Lower lobe of right lung (tissue), 2 donors: ENCODE measurements around the gene TRPM2. TPM values are rescaled to one million over a fixed set of nuclear protein-coding genes. Genes with fewer than 3 reads are reported as not detected.
A peak's percentile ranks its signal among the peaks of the same experiment; 100 is the strongest.

Experiments used
- ATAC-seq, 2 donors: fragments of 200-7000 bp; cut with Tn5 transposase; one replicate each; pipeline ENCODE4 v1.9.1; 2020 to 2022; ENCODE audit warnings: mild to moderate bottlenecking in 2 of 2, moderate library complexity in 2 of 2
- DNase-seq: peaks from one replicate; pipeline ENCODE4 v3.0.0-alpha.2; 2020
- H3K27ac ChIP-seq: fragments of 200-600 bp; one replicate; pipeline ENCODE4 v1.8.0; 2022
- H3K27me3 ChIP-seq: fragments of 200-600 bp; one replicate; pipeline ENCODE4 v1.8.0; 2022; ENCODE audit warnings: low read depth
- H3K36me3 ChIP-seq: fragments of 200-600 bp; one replicate; pipeline ENCODE4 v1.8.0; 2022; ENCODE audit warnings: mild to moderate bottlenecking
- H3K4me1 ChIP-seq: fragments of 200-600 bp; one replicate; pipeline ENCODE4 v1.8.0; 2022
- H3K4me3 ChIP-seq: fragments of 200-600 bp; one replicate; pipeline ENCODE4 v1.8.0; 2022; ENCODE audit warnings: mild to moderate bottlenecking
- H3K9me3 ChIP-seq: fragments of 200-600 bp; one replicate; pipeline ENCODE4 v1.8.0; 2022
- intact Hi-C: fragments of 100-400 bp; cut with DNase I; formaldehyde crosslinking; loops from one replicate; pipeline ENCODE4 v1.11.0; 2022
- total RNA-seq: library from RNA; stranded (reverse); fragmentation: NEBNext Ultra II Directional; extraction: Animal tissue kit (Norgen Biotek cat#: 25700); gene quantifications from one replicate; pipeline ENCODE4 v1.2.1, GENCODE V29; 2021
- TF ChIP-seq, protein P1 (sequence below): fragments of 200-600 bp; IDR thresholded peaks from one replicate; pipeline ENCODE4 v1.8.0; 2022; ENCODE audit warnings: antibody characterized with exemption, mild to moderate bottlenecking
- donor health status: DM: no; HTN: yes; CAD: no; lungs with severe emphysema.

The TRPM2 gene
- total RNA-seq, 1 donor from 2014 or later = 17.9 TPM

DNA sequence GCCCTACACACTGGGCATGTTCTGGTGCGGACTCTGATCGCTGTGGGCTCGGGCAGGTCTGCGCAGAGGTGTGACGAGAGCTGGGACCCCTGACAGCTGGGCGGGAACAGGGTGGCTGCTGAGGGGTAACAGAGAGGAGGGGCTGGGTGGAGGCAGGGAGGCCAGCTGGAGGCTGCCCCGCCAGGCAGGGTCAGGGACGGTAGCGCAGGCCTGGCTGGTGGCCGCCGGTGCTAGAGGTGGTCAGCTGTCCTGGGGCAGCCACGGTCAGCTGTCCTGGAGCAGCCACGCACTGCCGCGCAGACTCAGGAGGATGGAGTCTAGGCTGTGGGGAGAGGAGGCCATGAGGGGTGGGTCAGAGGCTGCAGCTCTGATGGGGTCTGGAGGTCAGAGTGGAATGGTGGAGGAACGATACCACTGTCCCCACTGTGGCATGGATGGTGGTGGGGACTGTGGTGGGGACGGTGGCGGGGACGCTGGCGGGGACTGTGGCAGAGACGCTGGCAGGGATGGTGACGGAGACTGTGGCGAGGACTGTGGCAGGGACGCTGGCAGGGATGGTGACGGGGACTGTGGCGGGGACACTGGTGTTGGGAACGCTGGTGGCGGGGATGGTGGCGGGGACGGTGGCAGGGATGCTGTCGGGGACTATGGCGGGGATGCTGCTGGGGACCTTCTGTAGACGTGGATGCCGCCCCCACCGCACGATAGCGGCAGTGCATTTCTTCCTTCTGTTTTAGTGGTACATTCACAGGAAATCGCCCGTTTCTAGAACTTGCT is 80.6 kb downstream of the TRPM2 start:
- Histone ChIP-seq H3K4me3 (no peak overlapping the region), H3K9me3 (peaks cover 10% of the 10 kb centered on the region), H3K36me3 (peaks cover 5% of the 10 kb centered on the region), H3K4me1 (no peaks in the 10 kb centered on the region), H3K27ac (no peak overlapping the region), H3K27me3 (no peaks in the 10 kb centered on the region)
- no peak for DNase-seq
- peak in 1 of 2 donors; percentile 19 for ATAC-seq
- intact Hi-C loops = no loop called here
- TF ChIP-seq, protein P1, sequence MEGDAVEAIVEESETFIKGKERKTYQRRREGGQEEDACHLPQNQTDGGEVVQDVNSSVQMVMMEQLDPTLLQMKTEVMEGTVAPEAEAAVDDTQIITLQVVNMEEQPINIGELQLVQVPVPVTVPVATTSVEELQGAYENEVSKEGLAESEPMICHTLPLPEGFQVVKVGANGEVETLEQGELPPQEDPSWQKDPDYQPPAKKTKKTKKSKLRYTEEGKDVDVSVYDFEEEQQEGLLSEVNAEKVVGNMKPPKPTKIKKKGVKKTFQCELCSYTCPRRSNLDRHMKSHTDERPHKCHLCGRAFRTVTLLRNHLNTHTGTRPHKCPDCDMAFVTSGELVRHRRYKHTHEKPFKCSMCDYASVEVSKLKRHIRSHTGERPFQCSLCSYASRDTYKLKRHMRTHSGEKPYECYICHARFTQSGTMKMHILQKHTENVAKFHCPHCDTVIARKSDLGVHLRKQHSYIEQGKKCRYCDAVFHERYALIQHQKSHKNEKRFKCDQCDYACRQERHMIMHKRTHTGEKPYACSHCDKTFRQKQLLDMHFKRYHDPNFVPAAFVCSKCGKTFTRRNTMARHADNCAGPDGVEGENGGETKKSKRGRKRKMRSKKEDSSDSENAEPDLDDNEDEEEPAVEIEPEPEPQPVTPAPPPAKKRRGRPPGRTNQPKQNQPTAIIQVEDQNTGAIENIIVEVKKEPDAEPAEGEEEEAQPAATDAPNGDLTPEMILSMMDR = no peak

DNA sequence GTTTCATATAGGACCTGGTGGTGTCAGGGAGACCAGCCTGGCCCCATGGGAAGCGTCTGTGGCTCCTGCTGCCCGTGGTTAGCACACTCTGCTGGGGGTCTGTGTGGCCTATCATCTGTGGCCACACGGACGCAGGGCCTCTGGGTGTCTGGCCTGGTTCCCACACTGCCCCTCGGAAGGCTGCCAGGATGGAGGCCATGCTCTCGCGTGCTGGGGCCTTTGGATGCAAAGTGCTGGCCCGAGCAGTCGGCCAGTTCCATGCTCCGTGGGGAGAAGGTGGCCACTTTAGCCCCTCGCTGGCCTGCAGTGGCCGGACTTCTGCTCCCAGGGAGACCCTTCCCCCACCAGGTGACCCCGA is 81.1 kb downstream of the TRPM2 start:
- Histone ChIP-seq H3K9me3 (peaks cover 7% of the 10 kb centered on the region), H3K4me1 (no peaks in the 10 kb centered on the region), H3K4me3 (no peak overlapping the region), H3K27me3 (no peaks in the 10 kb centered on the region), H3K36me3 (peaks cover 5% of the 10 kb centered on the region), H3K27ac (no peak overlapping the region)
- DNase-seq = no peak
- no peak for ATAC-seq
- TF ChIP-seq, protein P1 = no peak
- intact Hi-C loops = no loop called here

GRCh38 chr21:44434936-44435635 is 81.7 kb downstream of the TRPM2 start:
- ATAC-seq (no peak), DNase-seq (peak; percentile 34)
- H3K27me3 ChIP-seq = no peaks in the 10 kb centered on the region
- TF ChIP-seq, protein P1 = no peak
- H3K4me1 ChIP-seq = no peaks in the 10 kb centered on the region
- no peak overlapping the region for H3K4me3 ChIP-seq
- peaks cover 5% of the 10 kb centered on the region for H3K36me3 ChIP-seq
- intact Hi-C loops = no loop called here
- peaks cover 1% of the 10 kb centered on the region for H3K9me3 ChIP-seq
- H3K27ac ChIP-seq = no peak overlapping the region

DNA sequence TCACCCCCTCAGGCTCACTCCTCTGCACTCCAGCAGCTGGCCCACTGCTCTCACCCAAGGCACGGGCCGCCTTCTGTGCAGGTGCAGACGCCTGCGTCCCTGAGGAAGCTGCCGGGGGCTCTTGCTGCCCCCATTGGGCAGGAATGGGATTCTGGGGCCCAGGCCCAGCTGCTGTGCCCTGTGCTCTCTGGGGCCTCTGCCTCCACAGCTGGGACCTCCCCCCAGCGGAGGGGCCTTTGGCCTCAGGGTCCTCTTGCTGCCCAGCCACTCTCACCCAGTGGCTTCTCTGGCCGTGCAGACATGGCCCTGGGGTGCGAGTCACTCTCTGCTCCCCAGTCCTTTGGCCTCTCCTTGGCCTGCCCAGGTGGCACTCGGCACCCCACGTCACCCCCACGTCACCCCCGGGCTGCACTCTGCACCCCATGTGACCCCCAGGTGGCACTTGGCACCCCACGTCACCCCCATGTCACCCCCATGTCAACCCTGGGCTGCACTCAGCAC is 82.7 kb downstream of the TRPM2 start:
- H3K36me3 ChIP-seq = peaks cover 5% of the 10 kb centered on the region
- H3K9me3 ChIP-seq = no peaks in the 10 kb centered on the region
- H3K4me1 ChIP-seq = no peaks in the 10 kb centered on the region
- intact Hi-C loops = no loop called here
- DNase-seq (peak; percentile 19), ATAC-seq (no peak)
- H3K27me3 ChIP-seq = no peaks in the 10 kb centered on the region
- no peak overlapping the region for H3K27ac ChIP-seq
- TF ChIP-seq, protein P1 = no peak
- H3K4me3 ChIP-seq = no peak overlapping the region

DNA sequence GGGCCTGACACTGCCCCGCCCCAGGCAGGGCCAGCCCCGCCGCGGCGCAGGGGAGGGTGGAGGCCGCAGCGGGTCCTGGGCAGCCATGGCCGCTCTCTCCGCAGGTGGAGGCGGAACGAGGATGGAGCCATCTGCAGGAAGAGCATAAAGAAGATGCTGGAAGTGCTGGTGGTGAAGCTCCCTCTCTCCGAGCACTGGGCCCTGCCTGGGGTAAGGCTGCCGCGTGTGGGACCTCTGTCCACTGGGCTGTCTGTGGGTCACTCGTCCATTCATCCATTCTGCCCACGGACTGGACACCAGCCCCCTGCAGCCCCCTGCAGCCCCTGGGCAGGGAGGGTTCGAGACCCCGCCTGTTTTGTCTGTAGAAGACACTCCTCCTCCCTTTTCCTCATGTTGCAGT is 83.5 kb downstream of the TRPM2 start:
- Histone ChIP-seq H3K27ac (no peak overlapping the region), H3K4me3 (no peak overlapping the region), H3K27me3 (no peaks in the 10 kb centered on the region), H3K9me3 (no peaks in the 10 kb centered on the region), H3K36me3 (peaks cover 5% of the 10 kb centered on the region), H3K4me1 (no peaks in the 10 kb centered on the region)
- DNase-seq (peak; percentile 20), ATAC-seq (no peak)
- intact Hi-C loops = no loop called here
- TF ChIP-seq, protein P1 = no peak
